ENCODE data around the gene IAH1. TPM values are rescaled to one million over a fixed set of nuclear protein-coding genes. Genes with fewer than 3 reads are reported as not detected.

The IAH1 gene
- total and polyA plus RNA-seq, 4 donors, result 45.6 to 72.9 (median 58.5) TPM

- H3K9me3 ChIP-seq (ENCODE audit: control insufficient read depth, low read length), result no peaks in the 10 kb centered on the region
- no peak for DNase-seq
- H3K4me1 ChIP-seq (ENCODE audit: control insufficient read depth in 1 of 2, insufficient read depth in 2 of 2, low read length in 2 of 2), result no peaks in the 10 kb centered on the region
- no peak overlapping the region for H3K4me3 ChIP-seq (ENCODE audit: low read length in 2 of 2)
- H3K27me3 ChIP-seq (ENCODE audit: control insufficient read depth in 1 of 2, insufficient read depth in 2 of 2, low read length in 1 of 2), result no peaks in the 10 kb centered on the region
- ATAC-seq (ENCODE audit: low FRiP score), result no peak
- WGBS, 2 donors, result 52 to 62% methylated on average over 4 of the region's 4 CpGs
- no peak overlapping the region for H3K27ac ChIP-seq (ENCODE audit: low read depth in 1 of 2, low read length in 2 of 2)
- peaks cover 0 to 2% of the 10 kb centered on the region in 2 donors for H3K36me3 ChIP-seq (ENCODE audit: control insufficient read depth in 1 of 2, insufficient read depth in 2 of 2, low read length in 1 of 2)
- intact Hi-C loops (cut with DNase I), result no loop called here
Measured at GRCh38 chr2:9527995-9528787, 53.8 kb downstream of the IAH1 start.

DNA sequence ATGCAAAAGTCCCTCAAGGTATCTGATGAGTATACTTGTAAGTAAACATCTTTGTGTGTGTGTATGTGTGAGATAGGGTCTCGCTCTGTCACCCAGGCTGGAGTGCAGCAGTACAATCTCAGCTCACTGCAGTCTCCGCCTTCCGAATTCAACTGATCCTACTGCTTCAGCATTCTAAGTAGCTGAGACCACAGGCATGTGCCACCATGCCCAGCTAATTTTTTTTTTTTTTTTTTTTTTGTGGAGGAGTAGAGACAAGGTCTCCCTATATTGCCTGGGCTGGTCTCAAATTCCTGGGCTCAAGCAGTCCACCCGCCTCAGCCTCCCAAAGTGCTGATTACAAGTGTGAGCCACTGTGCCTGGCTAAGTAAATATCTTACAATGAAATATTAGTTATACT lies 58.1 kb downstream of the IAH1 start:
- no peak overlapping the region for H3K27ac ChIP-seq (ENCODE audit: low read depth in 1 of 2, low read length in 2 of 2)
- no peak for DNase-seq
- H3K4me1 ChIP-seq (ENCODE audit: control insufficient read depth in 1 of 2, insufficient read depth in 2 of 2, low read length in 2 of 2), result no peaks in the 10 kb centered on the region
- H3K27me3 ChIP-seq (ENCODE audit: control insufficient read depth in 1 of 2, insufficient read depth in 2 of 2, low read length in 1 of 2), result no peaks in the 10 kb centered on the region
- WGBS, 2 donors, result 92 to 96% methylated on average over 4 of the region's 4 CpGs
- H3K9me3 ChIP-seq (ENCODE audit: control insufficient read depth, low read length), result no peaks in the 10 kb centered on the region
- H3K4me3 ChIP-seq (ENCODE audit: low read length in 2 of 2), result no peak overlapping the region
- no peak for ATAC-seq (ENCODE audit: low FRiP score)
- intact Hi-C loops (cut with DNase I), result no loop called here
- peaks cover 0 to 1% of the 10 kb centered on the region in 2 donors for H3K36me3 ChIP-seq (ENCODE audit: control insufficient read depth in 1 of 2, insufficient read depth in 2 of 2, low read length in 1 of 2)

DNA sequence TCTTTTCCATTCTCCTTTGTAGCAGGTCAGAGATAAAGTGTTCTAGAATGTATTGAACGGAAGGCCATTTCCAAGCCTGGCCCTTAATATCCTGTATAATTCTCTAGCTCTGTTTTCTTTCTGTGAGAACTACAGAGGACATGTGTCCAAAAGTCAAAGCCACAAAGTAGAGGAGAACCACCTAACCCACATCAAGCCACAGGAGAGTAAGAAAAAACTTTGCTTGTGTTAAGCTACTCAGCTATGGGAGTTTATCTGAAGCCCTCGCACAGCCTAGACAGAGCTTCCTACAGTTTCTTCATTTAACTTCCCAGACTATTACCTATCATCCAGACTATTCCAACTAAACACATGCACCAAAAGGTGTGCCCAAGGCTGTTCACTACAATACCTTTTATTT lies 59.3 kb downstream of the IAH1 start:
- 95 to 96% methylated on average over 2 of the region's 2 CpGs for WGBS, 2 donors
- H3K36me3 ChIP-seq (ENCODE audit: control insufficient read depth in 1 of 2, insufficient read depth in 2 of 2, low read length in 1 of 2), result peaks cover 0 to 1% of the 10 kb centered on the region in 2 donors
- no peaks in the 10 kb centered on the region for H3K4me1 ChIP-seq (ENCODE audit: control insufficient read depth in 1 of 2, insufficient read depth in 2 of 2, low read length in 2 of 2)
- no peaks in the 10 kb centered on the region for H3K9me3 ChIP-seq (ENCODE audit: control insufficient read depth, low read length)
- H3K4me3 ChIP-seq (ENCODE audit: low read length in 2 of 2), result no peak overlapping the region
- no peak for ATAC-seq (ENCODE audit: low FRiP score)
- no peak for DNase-seq
- H3K27ac ChIP-seq (ENCODE audit: low read depth in 1 of 2, low read length in 2 of 2), result no peak overlapping the region
- intact Hi-C loops (cut with DNase I), result no loop called here
- no peaks in the 10 kb centered on the region for H3K27me3 ChIP-seq (ENCODE audit: control insufficient read depth in 1 of 2, insufficient read depth in 2 of 2, low read length in 1 of 2)

GRCh38 chr2:9535177-9535576 lies 60.8 kb downstream of the IAH1 start:
- Histone ChIP-seq H3K4me1 (ENCODE audit: control insufficient read depth in 1 of 2, insufficient read depth in 2 of 2, low read length in 2 of 2) (no peaks in the 10 kb centered on the region), H3K27me3 (ENCODE audit: control insufficient read depth in 1 of 2, insufficient read depth in 2 of 2, low read length in 1 of 2) (no peaks in the 10 kb centered on the region), H3K36me3 (ENCODE audit: control insufficient read depth in 1 of 2, insufficient read depth in 2 of 2, low read length in 1 of 2) (peaks cover 0 to 1% of the 10 kb centered on the region in 2 donors), H3K4me3 (ENCODE audit: low read length in 2 of 2) (no peak overlapping the region), H3K9me3 (ENCODE audit: control insufficient read depth, low read length) (no peaks in the 10 kb centered on the region), H3K27ac (ENCODE audit: low read depth in 1 of 2, low read length in 2 of 2) (no peak overlapping the region)
- WGBS, 2 donors, result 60 to 68% methylated on average over 1 of the region's 1 CpG
- no peak for DNase-seq
- intact Hi-C loops (cut with DNase I), result no loop called here
- ATAC-seq (ENCODE audit: low FRiP score), result no peak

- H3K27ac ChIP-seq (ENCODE audit: low read depth in 1 of 2, low read length in 2 of 2), result no peak overlapping the region
- H3K4me1 ChIP-seq (ENCODE audit: control insufficient read depth in 1 of 2, insufficient read depth in 2 of 2, low read length in 2 of 2), result no peaks in the 10 kb centered on the region
- ATAC-seq (ENCODE audit: low FRiP score), result no peak
- intact Hi-C loops (cut with DNase I), result no loop called here
- no peaks in the 10 kb centered on the region for H3K9me3 ChIP-seq (ENCODE audit: control insufficient read depth, low read length)
- no peak for DNase-seq
- WGBS, 2 donors, result 86 to 90% methylated on average over 6 of the region's 6 CpGs
- H3K4me3 ChIP-seq (ENCODE audit: low read length in 2 of 2), result no peak overlapping the region
- H3K27me3 ChIP-seq (ENCODE audit: control insufficient read depth in 1 of 2, insufficient read depth in 2 of 2, low read length in 1 of 2), result no peaks in the 10 kb centered on the region
- peaks cover 0 to 1% of the 10 kb centered on the region in 2 donors for H3K36me3 ChIP-seq (ENCODE audit: control insufficient read depth in 1 of 2, insufficient read depth in 2 of 2, low read length in 1 of 2)
Measured at GRCh38 chr2:9536504-9536903, 62.2 kb downstream of the IAH1 start.

DNA sequence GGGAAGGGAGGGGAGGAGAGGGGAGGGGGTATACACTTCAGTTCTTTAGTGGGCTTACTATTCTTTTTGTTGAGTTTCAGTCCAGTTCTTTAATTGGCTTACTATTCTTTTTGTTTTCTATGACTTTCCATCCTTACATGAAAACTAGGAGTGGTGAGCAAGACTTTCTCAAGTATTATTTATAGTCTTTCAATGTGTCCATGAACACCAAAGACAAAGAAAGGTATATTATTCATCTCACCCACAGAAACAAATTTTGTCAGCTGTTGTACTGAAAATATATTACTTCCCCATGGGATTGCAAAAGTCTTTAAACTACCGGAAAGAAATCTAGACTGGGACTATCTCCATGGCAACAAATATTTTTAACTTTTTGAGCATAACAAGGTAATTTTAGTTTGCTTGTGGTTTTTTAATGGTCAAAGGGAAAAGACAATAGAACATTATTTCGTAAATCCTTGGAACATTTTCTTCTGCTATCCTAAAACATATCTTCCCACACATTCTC lies 63.7 kb downstream of the IAH1 start:
- ATAC-seq (ENCODE audit: low FRiP score) (peak; percentile 80), DNase-seq (no peak)
- Histone ChIP-seq H3K9me3 (ENCODE audit: control insufficient read depth, low read length) (no peaks in the 10 kb centered on the region), H3K4me3 (ENCODE audit: low read length in 2 of 2) (no peak overlapping the region), H3K4me1 (ENCODE audit: control insufficient read depth in 1 of 2, insufficient read depth in 2 of 2, low read length in 2 of 2) (no peaks in the 10 kb centered on the region), H3K27me3 (ENCODE audit: control insufficient read depth in 1 of 2, insufficient read depth in 2 of 2, low read length in 1 of 2) (no peaks in the 10 kb centered on the region), H3K27ac (ENCODE audit: low read depth in 1 of 2, low read length in 2 of 2) (no peak overlapping the region), H3K36me3 (ENCODE audit: control insufficient read depth in 1 of 2, insufficient read depth in 2 of 2, low read length in 1 of 2) (peaks cover 0 to 1% of the 10 kb centered on the region in 2 donors)
- intact Hi-C loops (cut with DNase I), result no loop called here
- 0 to 3% methylated on average over 2 of the region's 2 CpGs for WGBS, 2 donors

Other genes with a start within 250 kb of the IAH1 start
- gene ITGB1BP1, start 51.0 kb upstream of the IAH1 start, total RNA-seq, result 100 to 1,000 TPM; 112 to 121 TPM
- gene ITGB1BP1, start 51.0 kb upstream of the IAH1 start, polyA plus RNA-seq, result 100 to 1,000 TPM; 151 to 168 TPM
- 10 to 100 TPM; 16.2 to 20.4 TPM for gene CPSF3, start 50.9 kb upstream of the IAH1 start, total RNA-seq
- 10 to 100 TPM; 12.9 to 13.2 TPM for gene CPSF3, start 50.9 kb upstream of the IAH1 start, polyA plus RNA-seq
- gene ADAM17, start 81.3 kb downstream of the IAH1 start, total RNA-seq, result 10 to 100 TPM; 42.7 to 47.0 TPM
- 10 to 100 TPM in 1 of 2 donors, 1 to 10 TPM in 1; 5.4 to 10.9 TPM for gene ADAM17, start 81.3 kb downstream of the IAH1 start, polyA plus RNA-seq
- gene YWHAQ, start 156.4 kb downstream of the IAH1 start, total RNA-seq, result 100 to 1,000 TPM; 182 to 226 TPM
- 100 to 1,000 TPM; 175 to 241 TPM for gene YWHAQ, start 156.4 kb downstream of the IAH1 start, polyA plus RNA-seq